Esophagus (tissue), 2 donors: Measurements from ENCODE around the gene KCNA1. TPM values are rescaled to one million over a fixed set of nuclear protein-coding genes. Genes with fewer than 3 reads are reported as not detected.
"Not testable (repeated sequence)": the region's sequence is repeated elsewhere in the genome, so short reads cannot be mapped to it uniquely, and the experiment has no call there.

ENCODE experiments used
- H3K27ac ChIP-seq, 2 donors: one replicate each; pipeline ENCODE4 v1.5.1; 2013; ENCODE audit warnings: low read depth in 2 of 2, mild to moderate bottlenecking in 2 of 2, inconsistent platforms in 1 of 2, low read length in 1 of 2, moderate library complexity in 1 of 2
- H3K27me3 ChIP-seq, 2 donors: one replicate each; pipeline ENCODE4 v1.6.1; 2013; ENCODE audit warnings: low read length in 2 of 2, control low read depth in 1 of 2, mild to moderate bottlenecking in 1 of 2; ENCODE audit not compliant: insufficient read depth in 2 of 2, control insufficient read depth in 1 of 2
- H3K36me3 ChIP-seq, 2 donors: one replicate each; pipeline ENCODE4 v1.6.1; 2013; ENCODE audit warnings: low read length in 1 of 2; ENCODE audit not compliant: control insufficient read depth in 2 of 2, insufficient read depth in 2 of 2
- H3K4me1 ChIP-seq, 2 donors: one replicate each; pipeline ENCODE4 v1.6.1; 2013; ENCODE audit warnings: low read length in 1 of 2; ENCODE audit not compliant: control insufficient read depth in 2 of 2, insufficient read depth in 2 of 2
- H3K4me3 ChIP-seq, 2 donors: one replicate each; pipeline ENCODE4 v1.5.1; 2013; ENCODE audit warnings: low read length in 2 of 2, mild to moderate bottlenecking in 2 of 2, low read depth in 1 of 2, moderate library complexity in 1 of 2
- H3K9me3 ChIP-seq, 2 donors: one replicate each; pipeline ENCODE4 v1.6.1; 2013; ENCODE audit warnings: mild to moderate bottlenecking in 2 of 2, low read depth in 1 of 2, low read length in 1 of 2, moderate library complexity in 1 of 2; ENCODE audit not compliant: control insufficient read depth in 2 of 2, insufficient read depth in 1 of 2
- WGBS, 2 donors: extraction: QIAGEN DNeasy Blood & Tissue Kit; methylation state at CpG; one replicate each; pipeline ENCODE4 v1.1.7; 2013; 5-methylcytosine and 5-hydroxymethylcytosine counted together
- polyA plus RNA-seq, 2 donors: library from polyadenylated mRNA; stranded (reverse); fragments of 200-250 nt; gene quantifications; one replicate each; pipeline ENCODE4 v1.2.3, GENCODE V29; 2013
- donor health status: healthy with polysubstance abuse.
- donor health status: Bipolar disorder and iron deficiency.

The KCNA1 gene
- polyA plus RNA-seq, 2 donors: not detected

DNA sequence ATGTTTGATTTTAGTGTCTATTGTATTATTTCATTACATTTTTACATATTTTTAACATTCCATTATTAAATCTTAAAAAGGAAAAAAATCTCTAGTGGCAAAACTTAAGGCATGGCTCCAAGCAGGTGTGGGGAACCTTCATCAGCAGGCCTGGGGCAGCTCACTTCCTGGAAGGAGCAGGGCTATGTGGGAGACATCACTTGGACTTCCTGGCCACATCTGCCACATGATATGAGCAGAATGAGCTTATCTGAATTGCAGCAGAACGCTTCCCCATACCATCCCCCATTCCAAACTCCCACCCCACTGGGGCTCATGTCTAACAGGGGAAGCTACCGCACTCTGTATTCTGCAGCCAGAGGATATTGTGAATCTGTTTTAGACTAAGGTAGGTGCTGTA is 35.0 kb upstream of the KCNA1 start:
- peaks cover 0 to 2% of the 10 kb centered on the region in 2 donors for H3K27me3 ChIP-seq
- no peaks in the 10 kb centered on the region for H3K4me1 ChIP-seq
- WGBS, 2 donors: 60 to 63% methylated on average over 2 of the region's 2 CpGs
- no peak overlapping the region for H3K4me3 ChIP-seq
- no peaks in the 10 kb centered on the region for H3K36me3 ChIP-seq
- H3K9me3 ChIP-seq: no peaks in the 10 kb centered on the region
- H3K27ac ChIP-seq: no peak overlapping the region

DNA sequence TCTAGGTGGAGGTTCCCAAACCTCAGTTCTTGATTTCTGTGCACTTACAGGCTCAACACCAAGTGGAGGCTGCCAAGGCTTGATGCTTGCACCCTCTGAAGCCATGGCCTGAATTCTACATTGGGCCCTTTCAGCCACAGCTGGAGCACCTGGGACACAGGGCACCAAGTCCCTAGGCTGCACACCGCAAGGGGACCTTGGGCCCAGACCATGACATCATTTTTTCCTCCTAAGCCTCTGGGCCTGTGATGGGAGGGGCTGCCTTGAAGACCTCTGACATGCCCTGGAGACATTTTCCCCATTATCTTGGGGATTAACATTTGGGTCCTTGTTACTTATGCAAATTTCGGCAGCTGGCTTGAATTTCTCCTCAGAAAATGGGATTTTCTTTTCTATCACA is 30.2 kb upstream of the KCNA1 start:
- WGBS, 2 donors: 89 to 98% methylated on average over 2 of the region's 2 CpGs
- H3K36me3 ChIP-seq, H3K27ac ChIP-seq, H3K27me3 ChIP-seq, H3K9me3 ChIP-seq, H3K4me3 ChIP-seq, H3K4me1 ChIP-seq: not testable (repeated sequence)

DNA sequence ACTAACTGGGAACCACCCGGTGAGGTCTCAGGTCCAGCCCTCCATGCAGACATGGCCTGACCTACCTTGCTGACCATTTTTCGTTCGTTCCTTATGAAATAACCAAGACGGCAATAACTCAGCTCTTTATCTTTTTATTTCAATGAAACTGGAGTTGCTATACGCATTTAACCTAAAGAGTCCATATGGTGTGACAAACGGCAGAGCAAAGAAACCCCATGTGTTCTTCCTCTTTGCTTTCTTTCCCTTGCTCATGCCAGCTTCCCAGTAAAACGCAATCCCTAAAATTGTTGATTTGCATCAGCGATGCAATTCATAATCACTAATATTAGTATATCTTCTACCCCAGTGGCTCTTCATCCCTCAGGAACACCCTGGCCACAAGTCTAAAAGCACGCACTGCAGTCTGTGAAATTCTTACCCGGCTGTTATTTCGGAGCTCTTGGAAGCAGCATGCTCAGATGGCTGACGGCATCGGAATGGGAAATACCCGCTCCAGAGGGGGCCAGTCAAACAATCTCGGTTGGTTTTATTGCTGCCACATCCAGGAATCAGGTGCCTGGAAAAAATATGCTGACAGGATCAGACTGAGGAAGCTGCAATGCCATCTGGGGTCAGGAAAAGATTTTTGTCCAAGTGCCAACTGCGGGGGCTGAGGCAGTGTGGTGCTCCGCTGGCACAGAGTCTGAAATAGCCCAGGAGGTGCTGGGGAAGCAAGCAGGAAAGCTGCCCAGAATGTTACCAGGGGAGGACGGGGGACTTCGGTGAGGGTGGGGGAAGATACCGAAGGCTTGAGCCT is 28.2 kb upstream of the KCNA1 start:
- Histone ChIP-seq H3K27ac (no peak overlapping the region), H3K36me3 (no peaks in the 10 kb centered on the region), H3K27me3 (peaks cover 0 to 4% of the 10 kb centered on the region in 2 donors), H3K9me3 (peaks cover 0 to 4% of the 10 kb centered on the region in 2 donors), H3K4me3 (no peak overlapping the region), H3K4me1 (no peaks in the 10 kb centered on the region)
- 76 to 79% methylated on average over 20 of the region's 20 CpGs for WGBS, 2 donors

DNA sequence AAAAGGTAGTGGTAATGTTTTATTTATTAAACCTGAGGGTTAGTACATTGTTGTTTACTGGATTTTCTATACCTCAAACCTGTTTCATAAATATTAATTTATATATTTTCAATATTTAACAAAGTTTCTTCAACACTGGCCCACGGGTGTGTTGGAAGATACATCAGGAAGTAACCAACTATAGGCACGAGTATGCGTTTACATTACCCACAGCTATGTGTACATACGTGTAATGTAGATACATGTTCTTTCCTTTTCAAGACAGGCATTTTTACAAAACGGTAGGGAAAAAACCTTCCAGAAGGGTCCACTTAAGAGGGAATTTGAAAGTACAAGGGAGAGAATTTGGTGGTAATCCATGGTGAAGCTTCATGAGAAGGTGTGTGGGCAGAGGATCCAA is 17.8 kb upstream of the KCNA1 start:
- H3K9me3 ChIP-seq: peaks cover 0 to 2% of the 10 kb centered on the region in 2 donors
- peaks cover 0 to 1% of the 10 kb centered on the region in 2 donors for H3K27me3 ChIP-seq
- no peaks in the 10 kb centered on the region for H3K36me3 ChIP-seq
- 59 to 66% methylated on average over 5 of the region's 5 CpGs for WGBS, 2 donors
- H3K27ac ChIP-seq: no peak overlapping the region
- H3K4me1 ChIP-seq: no peaks in the 10 kb centered on the region
- H3K4me3 ChIP-seq: no peak overlapping the region

DNA sequence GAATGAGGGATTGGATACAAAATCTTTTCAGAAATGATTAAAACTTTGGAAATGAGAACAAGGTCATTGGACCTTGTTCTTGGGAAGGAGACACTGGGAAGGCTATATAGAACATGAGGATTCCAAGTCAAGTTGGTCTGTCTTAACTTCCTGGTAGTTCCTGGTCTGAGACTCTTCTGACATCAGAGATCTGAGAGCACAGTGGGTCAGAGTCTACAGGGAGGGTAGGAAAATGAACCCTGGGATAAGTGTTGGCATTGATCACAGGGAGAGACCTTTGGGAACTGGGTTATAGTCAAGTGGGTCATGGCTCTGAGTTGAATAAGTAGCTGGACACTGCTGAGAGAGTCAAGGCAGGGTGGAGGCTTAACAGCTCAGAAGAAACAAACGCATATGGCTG is 17.3 kb upstream of the KCNA1 start:
- H3K4me3 ChIP-seq: no peak overlapping the region
- 52 to 73% methylated on average over 1 of the region's 1 CpG for WGBS, 2 donors
- no peaks in the 10 kb centered on the region for H3K36me3 ChIP-seq
- peaks cover 0 to 2% of the 10 kb centered on the region in 2 donors for H3K9me3 ChIP-seq
- H3K27ac ChIP-seq: no peak overlapping the region
- H3K4me1 ChIP-seq: no peaks in the 10 kb centered on the region
- peaks cover 0 to 4% of the 10 kb centered on the region in 2 donors for H3K27me3 ChIP-seq

DNA sequence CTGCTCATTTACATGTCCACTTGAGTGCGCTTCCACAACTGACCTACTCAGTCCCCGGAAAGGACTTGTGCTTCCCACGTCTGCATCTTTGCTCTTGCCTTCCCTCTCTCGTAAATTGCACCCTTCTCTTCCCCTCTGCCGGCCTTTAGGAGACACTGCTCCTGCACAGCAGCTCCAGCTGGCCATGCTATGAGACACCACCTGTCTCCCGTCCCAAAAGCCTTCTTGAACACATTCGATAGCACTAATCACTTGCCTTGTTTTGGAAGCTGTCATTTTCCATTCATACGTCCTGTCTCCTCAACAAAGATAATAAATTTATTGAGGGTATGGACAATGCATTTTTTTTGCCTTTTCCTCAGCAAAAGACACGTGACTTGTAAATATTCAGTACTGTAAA is 15.7 kb upstream of the KCNA1 start:
- no peaks in the 10 kb centered on the region for H3K36me3 ChIP-seq
- 54 to 61% methylated on average over 9 of the region's 9 CpGs for WGBS, 2 donors
- peaks cover 0 to 2% of the 10 kb centered on the region in 2 donors for H3K9me3 ChIP-seq
- no peaks in the 10 kb centered on the region for H3K4me1 ChIP-seq
- H3K27me3 ChIP-seq: peaks cover 0 to 4% of the 10 kb centered on the region in 2 donors
- no peak overlapping the region for H3K4me3 ChIP-seq
- H3K27ac ChIP-seq: no peak overlapping the region

DNA sequence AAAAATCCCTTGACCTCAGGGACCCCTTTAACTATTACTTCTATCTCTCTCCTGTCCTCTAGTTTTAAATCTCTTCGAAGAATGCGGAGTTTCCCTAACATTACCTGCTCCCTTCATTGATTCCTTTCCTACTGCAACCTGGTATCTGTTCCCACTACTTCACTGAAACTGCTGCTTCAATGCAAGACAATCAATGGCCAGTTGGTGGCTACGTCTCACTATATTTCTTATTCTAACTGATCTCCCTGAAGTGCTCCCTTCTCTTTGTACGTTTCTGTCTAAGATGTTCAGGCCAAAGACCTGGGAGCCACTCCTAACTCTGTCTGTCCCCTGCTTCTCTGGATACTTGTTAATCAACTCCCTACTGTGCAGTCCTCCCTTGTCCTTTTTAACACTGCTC is 10.3 kb upstream of the KCNA1 start:
- H3K4me3 ChIP-seq: no peak overlapping the region
- no peak overlapping the region for H3K27ac ChIP-seq
- peaks cover 2 to 9% of the 10 kb centered on the region in 2 donors for H3K27me3 ChIP-seq
- no peaks in the 10 kb centered on the region for H3K36me3 ChIP-seq
- no peaks in the 10 kb centered on the region for H3K4me1 ChIP-seq
- 50 to 54% methylated on average over 4 of the region's 4 CpGs for WGBS, 2 donors
- H3K9me3 ChIP-seq: no peaks in the 10 kb centered on the region

DNA sequence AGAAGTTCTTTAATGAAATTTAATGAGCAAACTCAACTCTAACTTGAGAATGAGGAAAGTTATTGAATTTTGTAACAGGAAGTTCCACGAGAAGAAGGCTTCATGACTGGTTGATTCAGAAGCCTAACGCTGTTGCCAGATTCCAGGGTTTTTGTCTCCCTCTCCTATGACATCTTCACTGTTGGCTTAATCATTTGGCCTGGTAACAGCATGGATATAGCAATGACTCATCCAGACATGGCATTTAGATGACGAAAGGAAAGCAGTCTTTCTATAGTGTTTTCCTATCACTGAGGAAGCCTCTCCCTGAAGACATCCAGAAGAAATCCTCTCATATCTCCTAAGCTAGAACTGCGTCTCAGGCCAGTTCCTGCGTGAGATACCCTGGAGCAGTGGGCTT is 9.4 kb upstream of the KCNA1 start:
- 65 to 72% methylated on average over 5 of the region's 5 CpGs for WGBS, 2 donors
- Histone ChIP-seq H3K9me3 (no peaks in the 10 kb centered on the region), H3K27me3 (peaks cover 2 to 9% of the 10 kb centered on the region in 2 donors)

DNA sequence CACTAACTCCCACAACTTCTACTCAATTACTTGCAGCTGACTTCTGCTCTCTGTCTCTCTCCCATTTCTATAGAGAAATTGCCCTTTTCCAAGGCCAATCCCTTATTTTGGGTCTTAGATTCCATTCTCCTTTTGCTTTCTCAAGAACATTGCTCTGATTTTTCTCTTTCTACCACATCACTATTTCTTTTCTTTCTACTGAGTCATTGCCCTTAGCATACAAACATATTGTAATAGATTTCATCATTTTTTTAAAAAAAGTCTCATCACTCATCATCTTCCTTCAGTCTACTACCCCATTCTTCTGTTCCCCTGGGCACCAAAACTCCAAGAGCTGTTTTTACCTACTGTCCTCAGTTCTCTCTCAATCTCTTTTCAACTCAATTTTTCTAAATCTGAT is 4.4 kb upstream of the KCNA1 start:
- Histone ChIP-seq H3K4me3 (no peak overlapping the region), H3K27me3 (peaks cover 14 to 16% of the 10 kb centered on the region in 2 donors)

More for the DNA sequence above, 9.4 kb upstream of the KCNA1 start:
- Histone ChIP-seq H3K27ac (no peak overlapping the region), H3K4me3 (no peak overlapping the region), H3K4me1 (no peaks in the 10 kb centered on the region), H3K36me3 (no peaks in the 10 kb centered on the region)

More for the DNA sequence above, 4.4 kb upstream of the KCNA1 start:
- Histone ChIP-seq H3K27ac (no peak overlapping the region), H3K36me3 (no peaks in the 10 kb centered on the region), H3K4me1 (peaks cover 7 to 15% of the 10 kb centered on the region in 2 donors), H3K9me3 (no peaks in the 10 kb centered on the region)
